GM23248 (cell line): ENCODE measurements around the gene SCAMP2.

Experiments
- EZH2 ChIP-seq: fragments of 200-600 bp; sonication (generic); IDR thresholded peaks from 2 replicates; pipeline ENCODE4 v1.6.1; 2018; ENCODE audit warnings: antibody characterized with exemption, mild to moderate bottlenecking; ENCODE audit not compliant: insufficient read depth, poor library complexity, severe bottlenecking
- EZH2phosphoT487 ChIP-seq: fragments of 200-600 bp; sonication (generic); IDR thresholded peaks from 2 replicates; pipeline ENCODE4 v1.6.1; 2018; ENCODE audit warnings: antibody characterized with exemption, moderate library complexity, mild to moderate bottlenecking, low read depth; ENCODE audit not compliant: insufficient read depth

DNA sequence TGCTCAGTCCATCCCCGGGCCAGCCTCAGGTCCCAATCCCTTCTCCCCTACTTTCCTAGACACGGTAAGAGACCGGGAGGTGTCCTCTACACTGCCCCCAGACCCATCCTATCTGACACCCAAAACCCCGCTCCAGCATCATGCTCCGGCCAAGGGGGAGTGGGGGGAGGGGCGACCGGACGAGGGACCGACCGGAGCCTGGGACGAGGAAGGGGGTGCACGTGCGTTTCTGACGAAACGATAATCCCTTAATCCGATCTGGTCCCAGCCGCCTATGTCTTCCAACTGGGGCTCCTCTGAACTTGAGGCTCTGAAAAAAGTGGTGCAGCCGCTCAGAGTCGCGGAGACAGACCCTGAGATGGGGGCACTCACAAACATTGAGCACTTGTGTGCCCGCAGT is 46.2 kb downstream of the SCAMP2 start:
- TF ChIP-seq EZH2phosphoT487 (no peak), EZH2 (no peak)
